ENCODE results near the gene SPESP1. TPM values are rescaled to one million over a fixed set of nuclear protein-coding genes. Genes with fewer than 3 reads are reported as not detected.

The SPESP1 gene
- total RNA-seq, result 1 to 10 TPM in 1 of 2 experiments, under 1 TPM in 1; 0.68 to 1.0 TPM

GRCh38 chr15:68930268-68931022 lies at the start of gene SPESP1:
Gene SPESP1 (plus strand): TSS chr15:68930525. CDS start chr15:68930654, 129 bp downstream.

Other genes with a start within 250 kb of the SPESP1 start
- gene ANP32A, start 109.6 kb upstream of the SPESP1 start, total RNA-seq, result 100 to 1,000 TPM; 175 to 182 TPM
- not detected for gene NOX5, start 84.2 kb downstream of the SPESP1 start, total RNA-seq
- gene GLCE, start 230.1 kb downstream of the SPESP1 start, total RNA-seq, result 1 to 10 TPM; 3.3 to 3.9 TPM